ENCODE results near the gene GHDC.
"Not testable (repeated sequence)": the region's sequence is repeated elsewhere in the genome, so short reads cannot be mapped to it uniquely, and the experiment has no call there.

GHDC gene

GRCh38 chr17:42203354-42203753 is 9.1 kb upstream of the GHDC start:
- in situ Hi-C loops (cut with MboI; ENCODE audit: low sequenced_read_pairs): no loop called here

- in situ Hi-C loops (cut with MboI; ENCODE audit: low sequenced_read_pairs): no loop called here
Measured at GRCh38 chr17:42202696-42203095, 8.4 kb upstream of the GHDC start.

GRCh38 chr17:42202159-42202558 is 7.9 kb upstream of the GHDC start:
- in situ Hi-C loops (cut with MboI; ENCODE audit: low sequenced_read_pairs): no loop called here

GRCh38 chr17:42201458-42201772 is 7.1 kb upstream of the GHDC start:
- in situ Hi-C loops (cut with MboI; ENCODE audit: low sequenced_read_pairs): no loop called here

GRCh38 chr17:42200706-42201457 is 6.6 kb upstream of the GHDC start:
- in situ Hi-C loops (cut with MboI; ENCODE audit: low sequenced_read_pairs): no loop called here

- in situ Hi-C loops (cut with MboI; ENCODE audit: low sequenced_read_pairs): no loop called here
Measured at GRCh38 chr17:42199416-42200011, 5.2 kb upstream of the GHDC start.

- in situ Hi-C loops (cut with MboI; ENCODE audit: low sequenced_read_pairs): no loop called here
Measured at GRCh38 chr17:42198897-42199296, 4.6 kb upstream of the GHDC start.

- in situ Hi-C loops (cut with MboI; ENCODE audit: low sequenced_read_pairs): no loop called here
Measured at GRCh38 chr17:42197564-42198156, 3.4 kb upstream of the GHDC start.

- in situ Hi-C loops (cut with MboI; ENCODE audit: low sequenced_read_pairs): no loop called here
Measured at GRCh38 chr17:42193216-42193968, 902 bp downstream of the GHDC start.

- in situ Hi-C loops (cut with MboI; ENCODE audit: low sequenced_read_pairs): no loop called here
Measured at GRCh38 chr17:42192189-42193126, 1.8 kb downstream of the GHDC start.

GRCh38 chr17:42191275-42191608 is 3.1 kb downstream of the GHDC start:
- in situ Hi-C loops (cut with MboI; ENCODE audit: low sequenced_read_pairs): no loop called here

- in situ Hi-C loops (cut with MboI; ENCODE audit: low sequenced_read_pairs): no loop called here
Measured at GRCh38 chr17:42190491-42191274, 3.6 kb downstream of the GHDC start.

GRCh38 chr17:42189651-42189965 is 4.7 kb downstream of the GHDC start:
- in situ Hi-C loops (cut with MboI; ENCODE audit: low sequenced_read_pairs): no loop called here

- in situ Hi-C loops (cut with MboI; ENCODE audit: low sequenced_read_pairs): no loop called here
Measured at GRCh38 chr17:42188749-42189650, 5.3 kb downstream of the GHDC start.

- in situ Hi-C loops (cut with MboI; ENCODE audit: low sequenced_read_pairs): no loop called here
Measured at GRCh38 chr17:42187833-42188232, 6.5 kb downstream of the GHDC start.

GRCh38 chr17:42186191-42186590 is 8.1 kb downstream of the GHDC start:
- in situ Hi-C loops (cut with MboI; ENCODE audit: low sequenced_read_pairs): not testable (repeated sequence)

GRCh38 chr17:42185621-42185930 is 8.7 kb downstream of the GHDC start:
- in situ Hi-C loops (cut with MboI; ENCODE audit: low sequenced_read_pairs): no loop called here

- in situ Hi-C loops (cut with MboI; ENCODE audit: low sequenced_read_pairs): no loop called here
Measured at GRCh38 chr17:42184713-42185620, 9.3 kb downstream of the GHDC start, which contains the start of gene HCRT. TSS of gene HCRT (minus strand) at chr17:42185452. CDS start at chr17:42185365, 87 bp downstream.
